Cerebellar cortex (tissue), 1 donor: Measurements from ENCODE around the gene DEPDC4.
A peak's percentile ranks its signal among the peaks of the same experiment; 100 is the strongest.
"Not testable (repeated sequence)": the region's sequence is repeated elsewhere in the genome, so short reads cannot be mapped to it uniquely, and the experiment has no call there.

Experiments
- DNase-seq: peaks from one replicate; pipeline ENCODE4 v3.0.0-alpha.2; 2015; ENCODE audit warnings: low spot score

DEPDC4 gene

DNA sequence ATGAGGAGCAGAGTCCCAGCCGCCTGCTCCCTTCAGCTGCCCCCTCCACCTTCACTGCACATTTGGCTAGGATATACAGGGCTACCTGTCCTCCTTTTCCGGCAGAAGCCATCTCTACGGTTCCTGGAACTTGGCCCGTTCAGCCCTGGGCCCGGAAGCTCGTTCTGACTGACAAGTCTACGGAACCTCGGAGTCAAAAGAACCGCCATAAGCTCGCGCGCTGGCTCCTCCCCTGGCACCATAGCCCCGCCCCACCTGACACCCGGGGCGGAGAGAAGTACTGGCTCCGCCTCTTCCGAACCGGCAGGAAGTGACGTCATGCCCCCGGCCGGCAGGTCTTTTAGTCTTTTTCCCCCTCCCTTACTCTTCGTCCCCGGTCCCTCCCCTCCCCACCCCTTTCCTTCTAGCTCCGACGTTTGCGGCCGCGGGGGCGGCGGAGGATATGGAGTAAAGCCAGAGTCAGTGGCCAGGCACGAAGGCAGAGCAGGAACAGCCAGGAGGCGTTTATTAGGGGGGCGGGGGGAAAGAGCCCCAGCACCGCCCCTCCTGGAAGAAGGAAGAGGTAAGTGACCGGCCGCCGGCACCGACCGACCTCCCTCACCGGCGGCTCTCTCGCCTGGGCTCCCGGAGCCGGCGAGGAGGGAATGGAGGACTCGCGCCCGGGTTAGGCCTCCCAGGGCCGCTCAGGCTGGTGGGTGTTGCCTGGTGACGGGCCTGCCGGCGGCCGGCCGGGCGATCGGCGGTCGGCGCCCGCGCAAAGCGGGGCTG lies at the start of gene DEPDC4, which contains the start of gene SCYL2:
TSS of gene DEPDC4 (minus strand) at position 245 of the 768 bp plus-strand sequence. CDS start at position 242, 3 bp downstream.
TSS of gene SCYL2 (plus strand) at position 343 of the 768 bp plus-strand sequence. CDS start 15,794 bp downstream, outside the sequence.
- DNase-seq: peak; percentile 98

DNA sequence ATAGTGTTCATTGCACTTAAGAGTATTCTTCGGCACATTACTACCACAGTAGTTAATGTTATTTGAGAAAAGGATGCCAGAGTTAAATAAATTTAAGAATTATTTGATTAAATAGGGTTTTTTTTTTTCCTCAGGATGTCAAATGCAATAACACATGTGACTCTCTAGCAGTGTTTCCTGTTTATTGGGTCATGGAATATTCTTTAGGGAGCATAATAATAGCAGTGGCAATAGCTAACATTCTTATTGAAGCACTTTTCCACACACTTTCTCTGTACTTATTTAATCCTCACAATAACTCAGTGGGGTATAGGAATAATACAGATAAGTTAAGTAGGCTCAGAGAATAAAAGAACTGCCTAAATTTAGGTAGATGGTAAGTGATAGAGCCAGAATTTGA lies 44.4 kb upstream of the DEPDC4 start:
- DNase-seq: no peak

DNA sequence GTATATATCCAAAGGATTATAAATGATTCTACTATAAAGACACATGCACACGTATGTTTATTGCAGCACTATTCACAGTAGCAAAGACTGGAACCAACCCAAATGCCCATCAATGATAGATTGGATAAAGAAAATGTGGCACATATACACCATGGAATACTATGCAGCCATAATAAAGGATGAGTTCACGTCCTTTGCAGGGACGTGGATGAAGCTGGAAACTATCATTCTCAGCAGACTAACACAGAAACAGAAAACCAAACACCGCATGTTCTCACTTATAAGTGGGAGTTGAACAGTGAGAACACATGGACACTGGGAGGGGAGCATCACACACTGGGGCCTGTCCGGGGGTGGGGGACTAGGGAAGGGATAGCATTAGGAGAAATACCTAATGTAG lies 41.3 kb upstream of the DEPDC4 start:
- not testable (repeated sequence) for DNase-seq

DNA sequence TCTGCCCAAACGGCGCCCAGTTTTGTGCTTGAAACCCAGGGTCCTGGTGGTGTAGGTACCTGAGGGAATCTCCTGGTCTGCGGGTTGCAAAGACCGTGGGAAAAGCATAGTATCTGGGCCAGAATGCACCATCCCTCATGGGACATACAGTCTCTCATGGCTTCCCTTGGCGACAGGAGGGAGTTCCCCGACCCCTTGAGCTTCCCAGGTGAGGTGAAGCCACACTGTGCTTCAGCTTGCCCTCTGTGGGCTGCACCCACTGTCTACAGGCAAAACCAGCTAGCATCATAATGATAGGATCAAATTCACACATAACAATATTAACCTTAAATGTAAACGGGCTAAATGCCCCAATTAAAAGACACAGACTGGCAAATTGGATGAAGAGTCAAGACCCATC lies 37.5 kb upstream of the DEPDC4 start:
- DNase-seq: not testable (repeated sequence)

DNA sequence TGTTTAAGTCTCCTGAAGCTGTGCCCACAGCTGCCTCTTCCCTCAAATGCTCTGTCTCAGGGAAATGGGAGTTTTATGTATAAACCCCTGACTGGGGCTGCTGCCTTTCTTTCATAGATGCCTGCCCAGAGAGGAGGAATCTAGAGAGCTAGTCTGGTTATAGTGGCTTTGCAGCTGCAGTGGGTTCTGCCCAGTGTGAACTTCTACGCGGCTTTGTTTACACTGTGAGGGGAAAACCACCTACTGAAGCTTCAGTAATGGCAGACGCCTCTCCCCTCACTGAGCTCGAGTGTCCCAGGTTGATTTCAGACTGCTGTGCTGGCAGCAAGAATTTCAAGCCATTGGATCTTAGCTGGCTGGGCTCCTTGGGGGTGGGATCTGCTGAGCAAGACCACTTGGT lies 37.0 kb upstream of the DEPDC4 start:
- no peak for DNase-seq

DNA sequence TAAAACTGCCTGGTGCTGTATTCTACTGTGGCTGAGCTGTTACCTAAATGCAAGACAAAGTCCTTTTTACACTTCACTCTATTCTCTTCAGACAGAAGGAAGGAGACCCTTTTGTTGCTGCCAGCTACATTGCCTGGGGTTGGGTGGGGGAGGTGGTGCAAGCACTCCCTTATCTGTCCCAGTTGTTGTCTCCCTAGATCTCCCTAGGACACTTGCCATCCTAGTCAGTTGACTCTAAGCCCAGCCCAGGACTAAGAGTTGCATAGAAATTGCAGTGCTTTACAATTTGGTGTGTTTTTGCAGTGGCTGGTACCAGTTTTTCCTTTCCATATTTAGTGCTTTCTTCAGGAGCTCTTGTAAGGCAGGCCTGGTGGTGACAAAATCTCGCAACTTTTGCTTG lies 35.2 kb upstream of the DEPDC4 start:
- no peak for DNase-seq

DNA sequence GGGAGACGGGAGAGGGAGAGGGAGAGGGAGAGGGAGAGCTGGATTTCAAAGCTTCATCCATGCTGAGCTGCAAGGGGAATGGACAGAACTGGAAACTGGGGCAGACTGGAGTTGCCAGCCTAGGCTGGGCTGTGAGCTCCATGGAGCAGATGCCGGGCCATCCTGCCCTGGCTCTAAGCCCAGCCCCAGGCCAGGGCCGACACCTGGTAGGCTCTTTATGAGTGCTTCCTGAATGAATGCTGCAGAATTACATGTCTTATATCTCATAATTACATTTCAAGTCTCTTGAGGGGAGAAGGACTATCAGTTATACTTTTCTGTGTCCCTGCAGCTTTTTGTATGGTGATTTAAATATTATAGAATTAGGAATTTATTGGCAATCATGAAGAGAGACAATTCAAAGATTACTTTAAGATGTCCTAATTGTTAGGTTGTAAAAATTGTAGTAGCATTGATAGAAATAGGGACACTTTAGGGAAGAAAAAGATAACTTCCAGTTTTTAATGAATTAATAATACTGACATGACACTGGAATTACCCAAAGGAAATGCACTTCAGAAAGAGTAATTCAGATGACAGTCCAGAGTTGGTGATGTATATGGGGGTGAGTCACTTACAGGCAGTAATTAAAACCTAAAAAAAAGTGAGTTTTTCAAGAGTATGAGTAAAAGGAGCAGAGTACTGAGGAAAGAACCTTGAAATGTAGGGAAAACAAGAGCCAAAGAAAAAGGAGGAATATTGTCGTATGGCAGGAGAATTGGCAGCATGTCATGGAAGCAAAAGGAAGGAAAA lies 29.1 kb upstream of the DEPDC4 start:
- DNase-seq: peak; percentile 86

DNA sequence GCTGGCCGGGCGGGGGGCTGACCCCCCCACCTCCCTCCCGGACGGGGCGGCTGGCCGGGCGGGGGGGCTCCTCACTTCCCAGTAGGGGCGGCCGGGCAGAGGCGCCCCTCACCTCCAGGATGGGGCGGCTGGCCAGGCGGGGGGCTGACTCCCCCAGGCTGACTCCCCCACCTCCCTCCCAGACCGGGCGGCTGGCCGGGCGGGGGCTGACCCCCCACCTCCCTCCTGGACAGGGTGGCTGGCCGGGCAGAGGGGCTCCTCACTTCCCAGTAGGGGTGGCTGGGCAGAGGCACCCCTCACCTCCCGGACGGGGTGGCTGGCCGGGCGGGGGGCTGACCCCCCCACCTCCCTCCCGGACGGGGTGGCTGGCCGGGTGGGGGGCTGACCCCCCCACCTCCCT lies 27.5 kb upstream of the DEPDC4 start:
- not testable (repeated sequence) for DNase-seq

DNA sequence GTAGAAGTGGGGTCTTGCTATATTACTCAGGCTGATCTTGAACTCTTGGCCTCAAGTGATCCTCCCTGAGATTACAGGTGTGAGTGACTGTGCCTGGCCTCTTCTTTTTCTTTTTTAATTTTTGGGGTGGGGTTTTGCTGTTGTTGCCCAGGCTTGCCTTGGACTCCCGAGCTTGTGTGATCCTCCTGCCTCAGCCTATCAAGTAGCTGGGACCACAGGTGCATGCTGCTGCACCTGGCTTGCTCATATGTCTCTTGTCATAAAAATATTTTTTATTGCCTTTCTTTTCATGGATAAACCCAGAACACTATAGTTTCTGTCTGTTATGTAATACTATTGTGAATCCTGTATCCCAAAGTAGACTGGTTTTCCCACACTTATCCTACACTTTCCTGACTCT lies 26.1 kb upstream of the DEPDC4 start:
- no peak for DNase-seq

DNA sequence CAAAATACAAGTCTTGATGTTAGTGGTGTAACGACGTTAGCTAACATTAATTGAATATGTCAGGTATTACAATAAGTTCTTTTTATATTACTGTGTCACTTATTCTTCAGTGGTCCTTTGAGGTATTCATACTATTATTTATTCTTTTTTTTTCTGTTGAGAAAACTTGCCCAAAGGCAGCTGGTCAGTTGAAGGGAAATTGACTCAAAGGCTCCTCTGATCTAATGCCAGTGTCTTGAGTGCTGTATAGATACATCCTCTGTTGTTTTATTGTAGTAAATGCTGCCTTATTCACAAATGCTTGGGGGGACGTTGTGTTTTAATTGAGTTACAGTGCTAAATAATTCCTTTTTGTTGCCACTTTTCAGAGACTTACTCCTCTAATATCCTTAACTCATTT lies 23.1 kb upstream of the DEPDC4 start:
- DNase-seq: no peak

DNA sequence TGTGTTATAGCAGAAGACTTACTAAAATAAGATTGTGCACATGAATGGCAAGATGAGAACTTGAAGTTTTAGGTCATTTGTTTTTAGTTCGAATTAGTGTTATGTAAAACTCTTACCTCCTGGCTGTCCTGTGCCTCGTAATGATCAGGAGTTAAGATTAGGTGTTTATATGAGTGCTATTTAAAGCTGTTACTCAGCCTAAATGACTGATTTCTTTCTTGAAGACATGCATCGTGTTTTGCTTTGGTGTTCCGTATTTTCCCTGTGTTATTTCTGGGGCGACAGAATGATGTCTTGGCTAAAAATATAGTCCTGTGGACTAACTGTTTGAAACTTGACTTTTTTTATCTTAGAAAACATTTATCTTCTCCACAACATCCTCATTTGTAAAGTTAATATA lies 22.2 kb upstream of the DEPDC4 start:
- no peak for DNase-seq

DNA sequence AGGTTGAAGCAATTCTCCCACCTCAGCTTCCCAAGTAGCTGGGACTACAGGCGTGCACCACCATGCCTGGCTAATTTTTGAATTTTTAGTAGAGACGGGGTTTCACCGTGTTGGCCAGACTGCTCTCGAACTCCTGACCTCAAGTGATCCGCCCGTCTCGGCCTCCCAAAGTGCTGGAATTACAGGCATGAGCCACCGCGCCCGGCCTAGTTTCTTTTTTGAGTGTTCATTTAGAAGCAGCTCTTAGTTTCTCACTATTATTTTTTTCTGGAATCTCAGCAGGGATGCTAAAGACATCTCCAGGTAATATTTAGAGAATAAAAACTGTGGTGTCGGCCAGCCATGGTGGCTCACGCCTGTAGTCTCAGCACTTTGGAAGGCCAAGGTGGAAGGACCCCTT lies 17.7 kb upstream of the DEPDC4 start:
- not testable (repeated sequence) for DNase-seq

DNA sequence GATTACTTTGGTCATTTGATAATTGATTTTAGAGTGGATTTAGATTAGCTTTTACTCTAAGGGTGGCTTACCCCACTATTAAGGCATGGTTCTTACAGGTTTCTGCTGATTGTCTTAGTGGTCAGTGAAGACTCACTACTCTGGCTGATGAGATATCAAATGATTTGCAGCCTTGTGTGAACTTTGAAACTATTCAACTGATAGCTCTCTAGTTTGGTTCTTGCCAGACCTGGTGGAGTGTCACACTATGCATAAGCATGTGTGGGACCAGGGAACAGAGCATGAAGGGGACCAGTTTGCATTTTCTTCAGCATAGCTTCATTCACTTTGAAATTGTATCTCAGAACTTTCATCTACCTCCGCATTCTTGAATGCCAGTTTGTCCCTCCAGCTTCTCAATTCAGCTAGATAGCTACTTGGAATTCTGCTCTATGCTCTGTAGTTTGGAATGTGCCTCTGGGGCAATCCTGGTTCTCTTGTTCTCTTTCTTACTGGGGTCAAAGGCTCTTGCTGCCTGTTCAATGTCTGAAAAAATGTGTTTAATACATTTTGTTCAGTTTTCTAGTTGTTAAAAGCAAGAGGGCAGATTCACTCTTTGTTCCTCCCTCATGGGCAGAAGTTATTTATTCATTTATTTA lies 12.8 kb upstream of the DEPDC4 start:
- DNase-seq: no peak

DNA sequence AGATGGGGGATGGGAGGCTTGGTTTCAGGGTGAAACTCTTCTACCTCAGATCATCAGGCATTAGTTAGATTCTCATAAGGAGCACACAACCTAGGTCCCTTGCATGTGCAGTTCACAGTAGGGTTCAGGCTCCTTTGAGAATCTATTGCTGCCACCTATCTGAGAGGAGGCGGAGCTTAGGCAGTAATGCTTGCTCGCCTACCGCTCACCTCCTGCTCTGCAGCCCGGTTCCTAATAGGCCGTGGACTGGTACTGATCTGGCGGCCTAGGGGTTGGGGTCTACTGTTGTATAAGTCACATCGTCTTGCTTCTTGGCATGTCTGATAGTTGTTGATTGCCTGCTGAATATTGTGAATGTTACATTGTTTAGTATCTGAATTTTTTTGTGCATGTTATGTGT lies 12.3 kb upstream of the DEPDC4 start:
- no peak for DNase-seq

DNA sequence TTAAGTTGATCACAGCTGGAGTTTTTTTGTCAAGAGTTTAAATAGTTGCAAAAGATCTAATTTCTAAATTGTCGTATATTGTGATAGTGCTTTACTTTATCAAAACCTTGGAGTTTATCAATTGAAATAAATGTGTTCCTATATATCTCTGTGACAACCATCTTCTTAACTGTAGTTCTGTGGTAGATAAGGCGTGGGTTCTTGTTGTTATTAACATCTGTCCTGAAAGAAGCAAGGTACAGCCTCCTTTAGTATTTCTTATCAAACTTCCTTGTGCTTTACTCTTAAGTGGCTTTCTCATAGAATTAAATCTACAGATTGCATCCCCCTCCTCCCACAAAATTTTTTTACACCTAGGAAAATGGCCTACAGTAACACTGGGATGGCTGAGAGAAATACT lies 7.4 kb upstream of the DEPDC4 start:
- no peak for DNase-seq

DNA sequence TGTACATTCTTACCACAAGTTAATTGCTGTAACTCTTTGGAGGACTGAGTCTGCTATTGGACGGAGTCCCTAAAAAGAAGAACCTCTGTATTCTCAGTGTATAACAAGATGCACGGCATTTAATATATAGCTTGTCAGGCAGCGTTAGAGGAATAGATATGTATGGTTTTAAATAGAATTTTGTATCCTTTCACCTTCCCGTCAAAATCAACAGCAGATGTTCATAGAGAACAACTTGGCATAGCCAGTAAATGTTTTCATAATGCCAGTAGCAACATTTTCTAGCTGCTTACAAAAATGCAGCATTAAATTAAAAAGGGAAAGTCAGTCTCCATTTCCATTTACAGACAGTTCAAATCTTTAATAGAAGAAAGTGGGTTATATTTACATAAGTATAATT lies 6.9 kb upstream of the DEPDC4 start:
- DNase-seq: peak; percentile 16

DNA sequence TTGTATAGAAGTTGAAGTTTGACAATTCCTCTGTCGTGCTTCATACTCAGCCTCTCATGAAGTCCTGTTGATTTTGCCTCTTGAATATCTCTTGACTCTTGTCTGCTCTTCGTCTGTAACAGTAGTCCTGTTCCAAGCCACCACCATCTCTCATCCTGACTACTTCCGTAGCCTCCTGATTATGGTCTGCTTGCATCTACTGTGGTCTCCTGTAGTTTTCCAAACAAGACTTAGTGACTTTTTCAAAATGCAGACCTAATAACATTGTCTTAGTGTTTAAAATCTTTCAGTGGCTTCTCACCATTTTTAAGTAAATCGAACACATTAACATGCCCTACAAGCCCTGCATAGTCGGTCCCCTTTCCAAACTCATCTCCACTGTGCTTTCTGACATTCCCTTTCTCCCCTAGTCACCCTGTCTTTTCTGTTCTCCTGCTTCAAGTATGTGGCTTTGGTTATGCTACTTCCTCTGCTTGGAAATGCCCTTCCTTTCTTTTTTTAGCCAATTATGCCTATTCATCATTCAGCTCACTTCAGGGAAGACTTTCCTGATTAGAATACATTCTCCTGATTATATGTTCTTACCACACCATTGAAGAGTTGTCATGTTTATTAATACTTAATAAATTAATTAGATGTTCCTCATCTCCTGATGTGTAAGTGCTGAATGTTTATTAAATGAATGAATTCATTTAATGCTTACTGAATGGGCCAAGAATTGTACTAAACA lies 2.1 kb upstream of the DEPDC4 start:
- DNase-seq: no peak

DNA sequence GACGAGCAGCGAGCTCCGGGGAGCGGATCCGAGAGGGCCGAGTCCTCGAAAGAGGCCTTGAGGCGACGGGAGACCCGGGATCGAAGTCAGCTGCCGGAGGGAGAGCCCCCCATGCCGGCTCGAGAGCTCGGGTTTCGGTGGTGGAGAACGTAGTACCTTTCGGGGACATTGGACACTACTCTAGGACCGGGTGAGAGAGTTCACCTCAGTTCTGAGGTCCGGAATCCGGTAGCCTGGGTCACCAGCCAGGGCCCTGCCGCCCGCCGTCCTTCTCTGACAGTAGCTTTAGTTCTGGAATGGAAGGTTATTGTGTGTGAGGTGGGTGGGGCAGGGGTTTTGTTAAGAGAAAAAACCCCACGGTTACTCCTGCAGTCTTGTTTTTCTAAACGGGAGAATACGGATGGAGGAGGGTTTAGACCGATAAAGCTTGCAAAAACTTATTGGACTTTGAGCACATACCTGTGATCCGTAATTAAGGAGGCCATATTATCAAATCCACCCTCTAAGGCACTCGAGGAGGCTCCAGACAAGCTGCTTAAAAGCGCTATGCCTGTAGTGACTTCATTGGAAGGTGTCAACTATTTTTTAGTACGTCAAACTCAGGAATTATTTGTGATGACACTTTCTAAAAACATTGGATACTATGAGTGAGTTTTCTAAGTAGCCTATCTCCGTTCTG lies 863 bp upstream of the DEPDC4 start:
- DNase-seq: peak; percentile 23

DNA sequence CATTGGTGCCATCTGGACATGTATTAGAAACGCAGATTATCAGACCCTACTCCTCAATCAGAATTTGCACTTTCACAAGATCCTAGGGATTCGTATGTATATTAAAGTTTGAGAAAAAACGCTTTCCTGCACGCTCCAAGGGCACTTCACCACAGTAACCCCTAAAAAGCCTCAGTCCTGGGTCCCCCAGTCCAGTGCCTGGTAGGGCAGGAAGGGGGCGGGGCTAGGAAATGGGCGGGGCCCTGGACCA lies 369 bp downstream of the DEPDC4 start:
- DNase-seq: no peak

DNA sequence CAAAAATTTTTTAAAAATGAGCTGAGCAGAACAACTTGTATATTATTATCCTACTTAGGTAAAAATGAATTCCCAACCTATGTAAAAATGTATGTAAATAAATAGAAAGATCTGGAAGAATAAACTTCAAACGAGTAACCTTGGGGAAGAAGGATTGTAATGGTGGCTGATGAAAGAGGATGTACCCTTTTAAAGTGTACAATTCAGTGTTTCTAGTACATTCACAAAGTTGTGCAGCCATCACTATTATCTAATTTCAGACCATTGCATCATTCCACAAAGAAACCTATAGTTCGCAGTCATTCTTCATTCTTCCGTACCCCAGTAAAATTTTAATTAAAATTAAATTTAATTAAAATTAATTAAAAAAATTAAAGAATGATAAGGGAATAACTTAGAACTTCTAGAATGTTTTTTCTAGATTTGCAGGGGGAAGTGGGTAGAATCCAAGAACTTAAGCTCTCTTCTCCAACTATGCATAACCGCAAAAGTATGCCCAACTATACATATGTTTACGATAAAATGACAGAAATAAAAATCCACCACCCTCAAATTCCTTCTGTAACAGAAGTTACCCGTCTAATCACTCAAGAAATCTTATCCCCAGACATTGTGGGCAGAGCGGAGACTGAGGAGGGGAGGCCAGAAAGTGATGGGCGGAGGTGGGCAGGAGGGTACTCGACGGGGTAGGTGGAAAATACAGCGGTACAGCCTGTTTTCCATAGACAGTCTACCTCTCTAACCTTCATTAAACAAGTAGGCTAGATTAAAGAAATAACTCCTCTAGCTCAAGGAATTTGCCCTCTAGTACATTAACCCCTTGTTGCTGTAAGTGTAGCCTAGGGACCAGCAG lies 921 bp downstream of the DEPDC4 start:
- DNase-seq: no peak

DNA sequence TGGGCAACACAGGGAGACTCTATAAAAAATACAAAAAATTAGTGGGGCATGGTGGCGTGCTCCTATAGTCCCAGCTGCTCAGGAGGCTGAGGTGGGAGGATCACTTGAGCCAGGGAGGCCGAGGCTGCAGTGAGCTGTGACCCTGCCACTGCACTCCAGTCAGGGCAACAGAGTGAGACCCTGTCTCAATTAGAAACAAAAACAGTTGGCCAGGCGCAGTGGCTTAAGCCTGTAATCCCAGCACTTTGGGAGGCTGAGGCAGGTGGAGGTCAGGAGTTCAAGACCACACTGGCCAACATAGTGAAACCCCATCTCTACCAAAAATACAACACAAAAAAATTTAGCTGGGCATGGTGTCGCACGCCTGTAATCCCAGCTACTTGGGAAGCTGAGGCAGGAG lies 1.8 kb downstream of the DEPDC4 start:
- not testable (repeated sequence) for DNase-seq
